HG02870 (cell line): ENCODE results near the gene MSRB3.

Experiments
- ATAC-seq: cut with Tn5 transposase; IDR thresholded peaks from one replicate; pipeline ENCODE4 v1.9.1; 2021; ENCODE audit warnings: mild to moderate bottlenecking, moderate library complexity; ENCODE audit not compliant: unreplicated experiment

Gene MSRB3

DNA sequence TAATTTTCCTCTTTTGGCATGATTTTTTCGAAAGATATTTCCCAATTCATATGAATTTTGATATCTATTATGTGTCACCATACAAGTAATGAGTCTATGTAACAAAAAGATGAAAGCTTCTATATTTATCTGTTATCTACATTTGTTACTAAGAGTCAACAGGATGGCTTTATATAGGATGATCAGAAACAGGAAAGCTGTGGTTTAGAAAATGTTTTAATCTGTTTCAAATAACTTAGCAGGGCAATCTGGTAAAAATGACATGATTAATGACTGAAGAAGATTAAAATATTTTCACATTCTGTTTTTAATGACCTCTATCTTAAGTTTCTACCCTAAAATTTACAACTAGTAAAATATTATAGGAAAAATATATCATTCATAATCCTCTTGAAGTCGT is 105.8 kb downstream of the MSRB3 start:
- no peak for ATAC-seq

GRCh38 chr12:65387396-65387795 is 108.9 kb downstream of the MSRB3 start:
- ATAC-seq = no peak

- no peak for ATAC-seq
These were observed 111.0 kb downstream of the MSRB3 start for GRCh38 chr12:65389436-65389835.

DNA sequence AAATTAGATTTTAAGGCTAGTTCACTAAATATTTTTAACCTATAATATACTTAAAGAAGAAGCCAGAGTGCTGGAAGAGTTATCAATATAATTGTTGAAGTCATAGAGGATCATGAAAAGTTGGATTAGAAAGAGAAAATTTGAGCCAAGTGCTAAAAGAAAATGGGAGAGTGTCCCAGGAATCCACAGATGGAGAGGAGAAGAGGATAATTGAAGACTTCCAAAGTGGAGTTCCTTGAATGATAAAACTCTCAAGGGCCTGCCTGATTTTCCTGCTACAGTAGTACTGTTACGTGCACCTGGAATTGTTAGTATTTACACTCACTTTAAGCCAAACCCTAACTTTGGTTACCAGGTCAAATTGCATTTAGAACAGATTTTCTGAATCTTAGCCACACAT is 113.2 kb downstream of the MSRB3 start:
- ATAC-seq = no peak

- ATAC-seq = no peak
These were observed 114.0 kb downstream of the MSRB3 start for GRCh38 chr12:65392491-65392890.

DNA sequence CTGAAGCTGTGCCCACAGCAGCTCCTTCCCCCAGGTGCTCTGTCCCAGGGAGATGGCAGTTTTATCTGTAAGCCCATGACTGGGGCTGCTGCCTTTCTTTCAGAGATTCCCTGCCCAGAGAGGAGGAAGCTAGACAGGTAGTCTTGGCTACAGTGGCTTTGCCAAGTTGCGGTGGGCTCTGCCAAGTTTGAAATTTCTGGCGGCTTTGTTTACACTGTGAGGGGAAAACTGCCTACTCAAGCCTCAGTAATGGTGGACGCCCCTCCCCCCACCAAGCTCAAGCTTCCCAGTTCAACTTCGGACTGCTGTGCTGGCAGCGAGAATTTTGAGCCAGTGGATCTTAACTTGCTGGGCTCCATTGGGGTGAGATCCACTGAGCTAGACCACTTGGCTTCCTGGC is 124.7 kb downstream of the MSRB3 start:
- no peak for ATAC-seq

GRCh38 chr12:65407388-65408149 is 129.1 kb downstream of the MSRB3 start:
- ATAC-seq = no peak

DNA sequence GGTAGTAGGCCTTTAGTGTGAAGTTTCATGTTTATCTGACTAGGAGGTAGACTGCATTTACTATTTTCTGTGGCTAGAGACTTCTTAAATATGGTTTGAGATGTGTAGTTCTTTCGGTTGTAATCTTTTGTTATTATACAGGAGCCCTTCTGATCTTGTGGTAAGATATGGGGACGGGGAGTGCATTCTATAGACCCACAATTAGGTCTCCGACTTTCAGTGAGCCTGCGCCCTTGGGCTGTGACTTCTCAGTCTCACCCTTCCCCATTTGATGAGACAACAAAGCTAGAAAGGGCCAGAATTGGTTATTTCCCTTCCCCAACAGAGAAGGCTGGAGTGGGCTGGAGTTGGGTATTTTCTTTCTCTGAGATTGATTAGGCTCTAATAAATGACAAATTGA is 130.0 kb downstream of the MSRB3 start:
- no peak for ATAC-seq

- ATAC-seq = no peak
These were observed 131.2 kb downstream of the MSRB3 start for GRCh38 chr12:65409726-65410125.

- no peak for ATAC-seq
These were observed 132.7 kb downstream of the MSRB3 start for GRCh38 chr12:65411171-65411570.

GRCh38 chr12:65414526-65414925 is 136.0 kb downstream of the MSRB3 start:
- ATAC-seq = no peak

DNA sequence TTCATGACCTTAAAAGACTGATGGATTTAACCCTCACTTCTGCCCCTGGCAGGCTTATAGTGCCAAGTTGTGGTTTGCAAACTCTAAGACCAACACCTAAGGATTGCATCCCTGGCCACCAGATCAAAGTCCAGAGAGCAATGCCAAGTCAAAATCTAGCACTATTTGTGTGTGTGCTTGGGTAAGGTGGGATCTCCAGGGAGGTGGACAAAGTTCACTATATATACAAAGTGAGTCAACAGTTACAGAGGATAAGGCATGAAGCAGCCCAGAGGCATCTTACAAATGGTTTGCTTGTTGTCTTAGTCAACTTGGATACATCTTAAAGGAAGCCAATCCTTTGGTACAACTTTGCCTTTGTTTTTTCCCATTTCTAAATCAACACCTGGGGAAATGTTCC is 137.3 kb downstream of the MSRB3 start:
- ATAC-seq = no peak

- ATAC-seq = no peak
These were observed 141.0 kb downstream of the MSRB3 start for GRCh38 chr12:65419284-65420072.

GRCh38 chr12:65420941-65421340 is 142.5 kb downstream of the MSRB3 start:
- ATAC-seq = no peak

- ATAC-seq = no peak
These were observed 149.2 kb downstream of the MSRB3 start for GRCh38 chr12:65427646-65428045.

DNA sequence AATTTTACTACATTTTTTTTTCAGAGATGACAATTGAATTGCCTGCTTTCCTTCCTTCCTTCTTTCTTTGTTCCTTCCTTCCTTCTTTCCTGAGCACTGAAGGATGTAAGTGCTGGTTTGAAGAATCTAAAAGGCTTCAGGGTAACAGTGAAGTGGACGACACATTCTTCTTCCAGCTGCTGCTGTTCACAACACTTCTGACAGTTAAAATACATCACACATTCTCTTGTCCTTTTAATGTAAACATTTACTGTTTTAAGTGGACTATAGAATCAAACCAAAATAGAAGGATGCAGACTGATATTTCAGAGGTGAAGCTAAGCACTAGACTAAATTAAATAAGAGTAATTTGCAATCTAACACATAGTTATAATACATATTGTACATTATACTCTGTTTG is 151.5 kb downstream of the MSRB3 start:
- ATAC-seq = no peak

DNA sequence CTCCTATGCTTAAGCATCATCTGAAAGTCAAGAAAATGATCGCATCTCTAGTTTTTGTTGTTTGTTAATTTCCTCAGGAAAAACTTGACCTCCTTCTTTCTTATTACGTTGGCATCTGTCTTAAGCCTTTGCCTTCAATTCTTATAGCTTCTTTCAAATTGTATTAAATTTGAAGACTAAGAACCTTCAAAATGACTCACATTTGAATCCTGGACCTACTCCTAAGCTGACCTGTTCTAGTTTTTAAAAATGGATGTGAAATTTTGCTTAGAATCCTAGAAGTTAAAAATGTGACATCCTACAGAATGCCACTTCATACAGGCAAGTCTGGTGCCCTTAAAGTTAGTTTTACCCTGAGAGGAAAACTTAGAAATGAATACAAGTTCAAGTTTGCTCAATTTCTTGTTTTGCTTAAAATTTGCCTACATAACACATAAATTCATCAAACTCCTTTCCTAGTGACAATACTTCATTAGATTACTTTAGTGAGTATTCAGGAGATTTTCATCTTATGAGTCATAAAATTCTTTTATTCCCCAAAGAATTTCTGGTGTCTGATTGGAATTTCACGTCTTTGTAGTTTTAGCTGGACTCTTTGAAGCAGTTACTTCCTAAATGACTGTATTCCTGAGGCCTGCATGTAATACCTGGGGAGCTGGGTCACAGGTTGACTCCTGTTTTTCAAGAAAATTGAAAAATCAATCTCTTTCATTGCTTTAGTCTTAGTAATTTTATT is 152.3 kb downstream of the MSRB3 start:
- ATAC-seq = no peak

DNA sequence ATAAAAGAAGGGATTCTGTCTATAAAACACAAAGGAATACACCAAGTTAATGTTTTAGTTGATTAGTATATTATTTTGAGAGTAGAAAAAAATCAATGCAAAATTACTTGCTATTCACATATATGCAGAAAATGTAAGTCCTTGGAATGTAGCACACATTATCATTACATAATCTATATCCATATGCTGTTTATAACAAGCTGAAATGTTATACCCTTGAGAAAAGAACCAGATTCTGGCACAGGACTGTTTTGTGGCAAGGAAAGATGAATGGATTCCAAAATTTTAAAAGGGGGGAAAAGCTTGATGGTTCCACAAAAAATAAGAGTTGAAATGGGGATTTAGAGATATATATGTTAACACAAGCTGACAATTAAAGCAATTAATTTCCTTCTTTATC is 153.6 kb downstream of the MSRB3 start:
- no peak for ATAC-seq

- ATAC-seq = no peak
These were observed 154.2 kb downstream of the MSRB3 start for GRCh38 chr12:65432651-65433050.

DNA sequence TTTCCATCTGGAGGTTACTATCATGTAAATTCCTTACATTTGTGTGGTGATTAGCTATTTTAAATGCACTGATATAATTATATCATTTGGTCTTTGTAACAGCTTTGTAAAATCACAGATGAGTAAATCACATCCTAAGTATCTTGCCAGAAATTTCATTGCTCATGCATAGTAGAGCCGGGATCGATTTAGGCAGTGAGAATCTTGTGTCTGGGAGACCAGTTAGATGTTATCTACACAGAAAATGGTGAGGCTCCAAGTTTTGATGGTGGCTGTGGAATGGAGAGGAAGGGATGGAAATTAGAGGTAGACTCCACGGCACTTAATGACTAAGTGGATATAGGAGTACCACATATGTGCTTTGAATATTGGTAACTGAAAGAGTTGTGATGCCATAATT is 156.3 kb downstream of the MSRB3 start:
- ATAC-seq = no peak

GRCh38 chr12:65443038-65443437 is 164.6 kb downstream of the MSRB3 start:
- ATAC-seq = no peak

DNA sequence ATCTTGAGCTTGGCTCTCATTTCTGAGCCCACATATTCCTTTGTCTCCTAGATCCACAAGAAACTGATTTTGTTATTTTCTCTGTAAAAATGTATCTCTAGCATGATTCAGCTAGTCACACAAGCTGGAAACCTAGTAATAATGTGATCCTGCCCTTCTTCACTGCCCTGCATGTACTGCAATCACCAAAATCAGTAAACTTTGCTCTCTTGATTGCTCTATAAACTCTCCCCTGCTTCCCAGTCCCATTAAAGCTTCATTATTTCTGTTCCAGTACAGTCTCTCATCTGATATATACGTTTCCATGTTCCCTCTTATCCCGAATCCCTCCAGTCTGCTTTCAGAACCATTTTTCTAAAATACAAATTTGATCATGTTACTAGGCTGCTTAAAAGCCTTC is 166.5 kb downstream of the MSRB3 start:
- ATAC-seq = no peak
